Hepatocyte (in vitro differentiated cells): ENCODE results near the gene KANK2. TPM values are rescaled to one million over a fixed set of nuclear protein-coding genes. Genes with fewer than 3 reads are reported as not detected.
A peak's percentile ranks its signal among the peaks of the same experiment; 100 is the strongest.
"Not testable (repeated sequence)": the region's sequence is repeated elsewhere in the genome, so short reads cannot be mapped to it uniquely, and the experiment has no call there.

Experiments used
- DNase-seq: peaks from one replicate; pipeline ENCODE4 v3.0.0-alpha.2; 2016; ENCODE audit warnings: low spot score
- H2AFZ ChIP-seq: fragments of 200-600 bp; sonication (generic); 2 replicates; pipeline ENCODE4 v1.6.0; 2016; ENCODE audit warnings: antibody characterized with exemption, mild to moderate bottlenecking
- H3K27ac ChIP-seq: fragments of 200-600 bp; sonication (generic); 2 replicates; pipeline ENCODE4 v1.5.1; 2016; ENCODE audit warnings: mild to moderate bottlenecking
- H3K27me3 ChIP-seq: fragments of 200-600 bp; sonication (generic); 2 replicates; pipeline ENCODE4 v1.6.1; 2016
- H3K36me3 ChIP-seq: fragments of 200-600 bp; sonication (generic); replicated peaks from 2 replicates; pipeline ENCODE4 v1.5.1; 2016; ENCODE audit warnings: low read depth; ENCODE audit not compliant: insufficient read depth
- H3K4me1 ChIP-seq: fragments of 200-600 bp; sonication (generic); 2 replicates; pipeline ENCODE4 v1.5.1; 2016; ENCODE audit warnings: mild to moderate bottlenecking, moderate library complexity; ENCODE audit not compliant: insufficient read depth
- H3K4me2 ChIP-seq: fragments of 200-600 bp; sonication (generic); 2 replicates; pipeline ENCODE4 v1.6.0; 2016
- H3K4me3 ChIP-seq: fragments of 200-600 bp; sonication (generic); 2 replicates; pipeline ENCODE4 v1.5.1; 2016; ENCODE audit warnings: mild to moderate bottlenecking
- H3K79me2 ChIP-seq: fragments of 200-600 bp; sonication (generic); 2 replicates; pipeline ENCODE4 v1.6.0; 2017; ENCODE audit warnings: mild to moderate bottlenecking
- H3K9me2 ChIP-seq: fragments of 200-600 bp; sonication (generic); replicated peaks from 2 replicates; pipeline ENCODE4 v1.6.0; 2017; ENCODE audit warnings: mild to moderate bottlenecking; ENCODE audit not compliant: insufficient read depth
- H3K9me3 ChIP-seq: fragments of 200-600 bp; sonication (generic); 2 replicates; pipeline ENCODE4 v1.5.1; 2016; ENCODE audit warnings: low read depth, mild to moderate bottlenecking
- H4K20me1 ChIP-seq: fragments of 200-600 bp; sonication (generic); 2 replicates; pipeline ENCODE4 v1.6.0; 2016; ENCODE audit warnings: mild to moderate bottlenecking; ENCODE audit not compliant: insufficient read depth, poor library complexity, severe bottlenecking
- EZH2 ChIP-seq: fragments of 200-600 bp; sonication (generic); IDR thresholded peaks from 2 replicates; pipeline ENCODE4 v1.6.1; 2016; ENCODE audit warnings: antibody characterized with exemption, mild to moderate bottlenecking, borderline replicate concordance
- EZH2phosphoT487 ChIP-seq: fragments of 200-600 bp; sonication (generic); IDR thresholded peaks from one replicate; pipeline ENCODE4 v1.6.1; 2018; ENCODE audit warnings: antibody characterized with exemption, mild to moderate bottlenecking, low read depth, moderate library complexity; ENCODE audit not compliant: unreplicated experiment, severe bottlenecking
- WGBS: methylation state at CpG from one replicate; pipeline ENCODE4 v1.1.6; 2016; ENCODE audit warnings: low lambda C conversion rate; ENCODE audit errors: missing lambda C conversion rate; 5-methylcytosine and 5-hydroxymethylcytosine counted together
- polyA plus RNA-seq: library from polyadenylated mRNA; unstranded; fragments of >200 nt; fragmentation: Nextera tagmentation; extraction: Ambion mirVana; gene quantifications from 2 replicates; pipeline ENCODE4 v1.2.1, GENCODE V29; 2016
- total RNA-seq: library from RNA; depleted of rRNA; stranded (reverse); fragments of >200 nt; gene quantifications from 2 replicates; pipeline ENCODE4 v1.2.3, GENCODE V29; 2014
- TF ChIP-seq, protein P1 (sequence below): fragments of 200-600 bp; sonication (generic); IDR thresholded peaks from 2 replicates; pipeline ENCODE4 v1.5.1; 2016; ENCODE audit warnings: antibody characterized with exemption, mild to moderate bottlenecking; ENCODE audit not compliant: poor library complexity

KANK2 gene
- total and polyA plus RNA-seq, 2 experiments from 2014 or later: 39.6 to 60.3 TPM

DNA sequence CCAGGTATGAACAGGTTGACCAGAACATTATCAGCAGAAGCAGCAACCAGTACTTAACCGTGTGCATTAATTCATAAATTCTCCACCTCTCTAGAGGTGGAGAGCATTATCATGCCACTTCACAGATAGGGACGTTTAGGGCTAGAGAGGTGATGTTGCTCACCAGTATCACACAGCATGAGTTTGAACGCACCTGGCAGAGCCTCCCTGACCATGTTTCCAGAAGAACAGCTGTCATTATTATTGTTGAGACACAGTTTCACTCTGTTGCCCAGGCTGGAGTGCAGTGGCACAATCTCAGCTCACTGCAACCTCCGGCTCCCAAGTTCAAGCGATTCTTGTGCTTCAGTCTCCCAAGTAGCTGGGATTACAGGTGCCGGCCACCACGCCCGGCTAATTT is 6.8 kb downstream of the KANK2 start:
- Histone ChIP-seq H3K4me2 (peak overlapping the region; percentile 22), H3K36me3 (no peaks in the 10 kb centered on the region), H3K4me1 (peaks cover 23% of the 10 kb centered on the region), H4K20me1 (no peaks in the 10 kb centered on the region), H3K9me3 (no peaks in the 10 kb centered on the region), H3K4me3 (no peak overlapping the region), H3K27me3 (no peaks in the 10 kb centered on the region), H3K27ac (no peak overlapping the region), H3K79me2 (peaks cover 55% of the 10 kb centered on the region), H2AFZ (no peak overlapping the region), H3K9me2 (no peaks in the 10 kb centered on the region)
- TF ChIP-seq, protein P1, sequence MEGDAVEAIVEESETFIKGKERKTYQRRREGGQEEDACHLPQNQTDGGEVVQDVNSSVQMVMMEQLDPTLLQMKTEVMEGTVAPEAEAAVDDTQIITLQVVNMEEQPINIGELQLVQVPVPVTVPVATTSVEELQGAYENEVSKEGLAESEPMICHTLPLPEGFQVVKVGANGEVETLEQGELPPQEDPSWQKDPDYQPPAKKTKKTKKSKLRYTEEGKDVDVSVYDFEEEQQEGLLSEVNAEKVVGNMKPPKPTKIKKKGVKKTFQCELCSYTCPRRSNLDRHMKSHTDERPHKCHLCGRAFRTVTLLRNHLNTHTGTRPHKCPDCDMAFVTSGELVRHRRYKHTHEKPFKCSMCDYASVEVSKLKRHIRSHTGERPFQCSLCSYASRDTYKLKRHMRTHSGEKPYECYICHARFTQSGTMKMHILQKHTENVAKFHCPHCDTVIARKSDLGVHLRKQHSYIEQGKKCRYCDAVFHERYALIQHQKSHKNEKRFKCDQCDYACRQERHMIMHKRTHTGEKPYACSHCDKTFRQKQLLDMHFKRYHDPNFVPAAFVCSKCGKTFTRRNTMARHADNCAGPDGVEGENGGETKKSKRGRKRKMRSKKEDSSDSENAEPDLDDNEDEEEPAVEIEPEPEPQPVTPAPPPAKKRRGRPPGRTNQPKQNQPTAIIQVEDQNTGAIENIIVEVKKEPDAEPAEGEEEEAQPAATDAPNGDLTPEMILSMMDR: no peak
- no peak for TF ChIP-seq EZH2phosphoT487
- no peak for TF ChIP-seq EZH2
- DNase-seq: no peak
- WGBS: 94% methylated on average over 8 of the region's 8 CpGs

DNA sequence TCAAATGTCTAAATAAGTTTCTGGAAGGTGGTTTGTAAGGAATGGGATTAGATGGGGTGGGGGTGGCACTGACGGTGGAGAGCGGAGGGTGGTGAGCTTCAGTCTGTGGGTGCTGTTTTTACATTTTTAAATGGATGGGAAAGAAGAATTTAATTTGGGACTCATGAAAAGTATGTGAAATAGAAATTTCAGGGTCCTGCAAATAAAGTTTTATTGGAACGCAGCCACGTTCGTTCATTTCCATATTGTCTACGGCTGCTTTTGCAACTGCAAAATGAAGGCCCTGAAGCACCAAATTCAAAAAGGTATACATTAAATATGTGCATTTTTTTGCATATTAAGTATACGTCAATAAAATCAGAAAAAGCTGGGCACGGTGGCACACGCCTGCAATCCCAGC is 9.9 kb downstream of the KANK2 start:
- 96% methylated on average over 9 of the region's 9 CpGs for WGBS
- peaks cover 42% of the 10 kb centered on the region for H3K79me2 ChIP-seq
- H3K27me3 ChIP-seq: no peaks in the 10 kb centered on the region
- peaks cover 13% of the 10 kb centered on the region for H3K4me1 ChIP-seq
- no peak for TF ChIP-seq EZH2
- no peak for TF ChIP-seq EZH2phosphoT487
- TF ChIP-seq, protein P1: no peak
- no peak for DNase-seq
- no peaks in the 10 kb centered on the region for H4K20me1 ChIP-seq
- no peak overlapping the region for H3K4me2 ChIP-seq
- no peak overlapping the region for H3K27ac ChIP-seq
- H3K9me2 ChIP-seq: no peaks in the 10 kb centered on the region
- H3K9me3 ChIP-seq: no peaks in the 10 kb centered on the region
- no peak overlapping the region for H3K4me3 ChIP-seq
- H3K36me3 ChIP-seq: no peaks in the 10 kb centered on the region
- no peak overlapping the region for H2AFZ ChIP-seq

DNA sequence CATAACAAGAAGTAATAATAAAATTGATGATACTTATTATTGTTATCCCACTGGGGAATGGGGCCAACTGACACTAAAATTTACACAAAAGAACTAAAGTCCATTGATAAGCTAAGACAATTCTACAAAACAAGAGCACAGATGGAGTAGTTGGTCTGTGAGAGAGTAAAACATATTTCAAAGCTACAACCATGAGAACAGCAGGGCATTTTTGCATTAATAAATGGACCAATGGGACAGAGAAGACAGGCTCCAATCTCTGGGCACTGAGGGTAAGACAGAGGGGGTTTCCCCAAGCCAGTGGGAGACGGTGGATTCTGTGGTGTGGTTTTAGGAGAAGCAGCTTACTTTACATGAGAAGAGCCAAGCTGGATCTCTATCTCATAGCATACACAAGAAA is 14.4 kb downstream of the KANK2 start:
- H2AFZ ChIP-seq: no peak overlapping the region
- TF ChIP-seq EZH2 (no peak), EZH2phosphoT487 (no peak)
- TF ChIP-seq, protein P1: no peak
- no peaks in the 10 kb centered on the region for H3K9me3 ChIP-seq
- DNase-seq: no peak
- no peak overlapping the region for H3K4me3 ChIP-seq
- no peak overlapping the region for H3K27ac ChIP-seq
- H3K9me2 ChIP-seq: no peaks in the 10 kb centered on the region
- peaks cover 27% of the 10 kb centered on the region for H3K79me2 ChIP-seq
- no peaks in the 10 kb centered on the region for H3K36me3 ChIP-seq
- no peaks in the 10 kb centered on the region for H3K4me1 ChIP-seq
- H3K4me2 ChIP-seq: no peak overlapping the region
- H3K27me3 ChIP-seq: no peaks in the 10 kb centered on the region
- 91% methylated on average over 1 of the region's 1 CpG for WGBS
- no peaks in the 10 kb centered on the region for H4K20me1 ChIP-seq

DNA sequence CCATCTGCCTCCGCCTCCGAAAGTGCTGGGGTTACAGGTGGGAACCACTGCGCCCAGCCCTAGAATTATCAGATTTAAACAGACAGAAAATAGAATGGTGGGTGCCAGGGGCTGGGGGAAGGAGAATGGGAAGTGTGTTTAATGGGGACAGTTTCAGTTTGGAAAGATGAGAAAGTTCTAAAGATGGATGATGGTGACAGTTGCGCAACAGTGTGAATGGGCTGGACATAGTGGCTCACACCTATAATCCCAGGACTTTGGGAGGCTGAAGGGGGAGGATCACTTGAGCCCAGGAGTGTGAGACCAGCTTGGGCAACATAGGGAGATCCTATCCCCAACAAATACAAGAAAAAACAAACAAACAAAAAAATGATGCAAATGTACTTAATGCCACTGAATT is 15.9 kb downstream of the KANK2 start:
- H3K9me2 ChIP-seq: no peaks in the 10 kb centered on the region
- no peak overlapping the region for H3K4me2 ChIP-seq
- H3K36me3 ChIP-seq: no peaks in the 10 kb centered on the region
- no peaks in the 10 kb centered on the region for H3K27me3 ChIP-seq
- no peaks in the 10 kb centered on the region for H4K20me1 ChIP-seq
- whole genome bisulfite sequencing: 96% methylated on average over 4 of the region's 4 CpGs
- TF ChIP-seq EZH2phosphoT487: no peak
- TF ChIP-seq EZH2: no peak
- TF ChIP-seq, protein P1: no peak
- H3K27ac ChIP-seq: no peak overlapping the region
- H3K4me3 ChIP-seq: no peak overlapping the region
- H3K4me1 ChIP-seq: no peaks in the 10 kb centered on the region
- H2AFZ ChIP-seq: no peak overlapping the region
- H3K9me3 ChIP-seq: no peaks in the 10 kb centered on the region
- H3K79me2 ChIP-seq: peaks cover 18% of the 10 kb centered on the region
- no peak for DNase-seq

DNA sequence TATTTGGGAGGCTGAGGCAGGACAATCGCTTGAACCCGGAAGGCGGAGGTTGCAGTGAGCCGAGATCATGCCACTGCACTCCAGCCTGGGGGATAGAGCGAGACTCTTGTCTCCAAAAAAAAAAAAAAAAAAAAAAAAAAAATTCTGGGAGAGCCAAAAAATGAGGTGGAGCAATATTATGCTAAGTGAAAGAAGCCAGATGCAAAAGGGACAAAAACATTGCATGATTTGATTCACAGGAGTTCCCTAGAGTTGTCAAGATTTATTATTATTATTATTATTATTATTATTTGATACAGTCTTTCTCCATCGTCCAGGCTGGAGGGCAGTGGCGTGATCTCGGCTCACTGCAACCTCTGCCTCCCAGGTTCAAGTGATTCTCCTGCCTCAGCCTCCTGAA is 16.4 kb downstream of the KANK2 start:
- not testable (repeated sequence) for H3K9me3 ChIP-seq, H4K20me1 ChIP-seq, H3K27me3 ChIP-seq, H3K4me3 ChIP-seq, H3K9me2 ChIP-seq, H3K36me3 ChIP-seq, H3K4me1 ChIP-seq, H3K27ac ChIP-seq, DNase-seq, H2AFZ ChIP-seq, H3K4me2 ChIP-seq
- H3K79me2 ChIP-seq: peaks cover 18% of the 10 kb centered on the region
- WGBS: 85% methylated on average over 8 of the region's 8 CpGs
